ENCODE results near the gene KLF16.

The KLF16 gene

GRCh38 chr19:1841209-1841924 lies 22.0 kb downstream of the KLF16 start:
- no peaks in the 10 kb centered on the region for H3K9me3 Mint-ChIP-seq
- H3K36me3 Mint-ChIP-seq: peaks cover 5% of the 10 kb centered on the region
- DNase-seq (ENCODE audit: low spot score in 2 of 2) (no peak), ATAC-seq (ENCODE audit: low read depth) (no peak)
- H3K27me3 Mint-ChIP-seq: no peaks in the 10 kb centered on the region
- no peak overlapping the region for H3K4me3 Mint-ChIP-seq
- peak overlapping the region; percentile 35 for H3K27ac Mint-ChIP-seq
- peaks cover 33% of the 10 kb centered on the region for H3K4me1 Mint-ChIP-seq

DNA sequence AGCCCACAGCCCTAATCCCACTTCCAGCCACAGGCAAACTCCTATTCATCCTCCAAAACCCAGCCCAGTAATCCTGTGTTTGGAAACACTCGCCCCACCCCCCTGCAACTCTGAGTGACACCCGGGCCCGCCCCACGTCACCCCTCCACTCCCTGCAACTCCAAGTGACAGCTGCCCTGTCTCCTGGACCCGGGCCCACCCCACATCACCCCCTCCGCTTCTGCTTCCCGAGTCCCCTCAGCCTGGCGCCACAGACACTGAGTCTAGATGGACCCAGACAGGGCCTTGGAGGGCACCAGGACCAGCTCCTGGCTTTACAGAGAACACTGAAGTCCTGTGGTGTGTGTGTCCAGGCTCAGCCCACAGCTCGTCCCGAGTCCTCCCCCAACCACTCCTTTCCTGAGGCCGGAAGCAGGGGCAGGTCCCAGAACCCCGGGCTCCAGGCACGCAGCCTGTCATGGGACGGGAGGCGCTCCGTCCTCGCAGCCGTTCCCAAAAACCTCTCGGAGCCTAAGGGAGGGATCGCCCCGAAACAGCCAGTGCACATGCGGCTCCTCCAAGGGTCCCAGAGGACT lies 22.8 kb downstream of the KLF16 start:
- Mint-ChIP-seq H3K36me3 (peaks cover 5% of the 10 kb centered on the region), H3K9me3 (no peaks in the 10 kb centered on the region), H3K27ac (peak overlapping the region; percentile 24), H3K4me1 (peaks cover 29% of the 10 kb centered on the region), H3K4me3 (no peak overlapping the region), H3K27me3 (no peaks in the 10 kb centered on the region)
- DNase-seq (ENCODE audit: low spot score in 2 of 2) (no peak), ATAC-seq (ENCODE audit: low read depth) (no peak)

GRCh38 chr19:1839658-1840540 lies 23.5 kb downstream of the KLF16 start:
- DNase-seq (ENCODE audit: low spot score in 2 of 2) (no peak), ATAC-seq (ENCODE audit: low read depth) (no peak)
- H3K27ac Mint-ChIP-seq: peak overlapping the region; percentile 24
- peaks cover 28% of the 10 kb centered on the region for H3K4me1 Mint-ChIP-seq
- peaks cover 4% of the 10 kb centered on the region for H3K36me3 Mint-ChIP-seq
- H3K27me3 Mint-ChIP-seq: no peaks in the 10 kb centered on the region
- H3K4me3 Mint-ChIP-seq: no peak overlapping the region
- no peaks in the 10 kb centered on the region for H3K9me3 Mint-ChIP-seq

GRCh38 chr19:1837625-1838105 lies 25.7 kb downstream of the KLF16 start:
- no peak overlapping the region for H3K4me3 Mint-ChIP-seq
- H3K27ac Mint-ChIP-seq: no peak overlapping the region
- peak; percentile 71 for ATAC-seq (ENCODE audit: low read depth)
- no peaks in the 10 kb centered on the region for H3K9me3 Mint-ChIP-seq
- peaks cover 3% of the 10 kb centered on the region for H3K36me3 Mint-ChIP-seq
- H3K4me1 Mint-ChIP-seq: peaks cover 25% of the 10 kb centered on the region
- H3K27me3 Mint-ChIP-seq: no peaks in the 10 kb centered on the region
- DNase-seq (ENCODE audit: low spot score in 2 of 2): peak; percentile 67 to 82

DNA sequence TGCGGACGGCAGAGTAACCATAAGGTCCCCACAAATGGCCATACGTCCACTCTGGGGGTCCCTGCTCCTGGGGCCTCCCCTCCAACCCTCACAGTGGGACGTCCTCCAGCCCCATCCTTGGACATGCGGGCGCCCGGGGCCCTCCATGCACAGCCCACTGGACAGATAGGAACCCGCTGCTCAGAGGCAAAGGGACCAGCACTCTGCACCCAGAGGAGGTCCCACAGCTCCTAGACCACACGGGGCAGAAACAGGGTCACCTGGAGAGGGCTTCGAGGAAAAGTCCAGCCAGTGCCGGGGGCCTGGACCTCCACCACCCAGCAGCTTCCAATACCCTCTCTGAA lies 26.2 kb downstream of the KLF16 start:
- H3K27ac Mint-ChIP-seq: no peak overlapping the region
- DNase-seq (ENCODE audit: low spot score in 2 of 2) (no peak), ATAC-seq (ENCODE audit: low read depth) (no peak)
- no peaks in the 10 kb centered on the region for H3K27me3 Mint-ChIP-seq
- H3K4me3 Mint-ChIP-seq: no peak overlapping the region
- H3K36me3 Mint-ChIP-seq: peaks cover 3% of the 10 kb centered on the region
- H3K9me3 Mint-ChIP-seq: no peaks in the 10 kb centered on the region
- H3K4me1 Mint-ChIP-seq: peaks cover 25% of the 10 kb centered on the region

DNA sequence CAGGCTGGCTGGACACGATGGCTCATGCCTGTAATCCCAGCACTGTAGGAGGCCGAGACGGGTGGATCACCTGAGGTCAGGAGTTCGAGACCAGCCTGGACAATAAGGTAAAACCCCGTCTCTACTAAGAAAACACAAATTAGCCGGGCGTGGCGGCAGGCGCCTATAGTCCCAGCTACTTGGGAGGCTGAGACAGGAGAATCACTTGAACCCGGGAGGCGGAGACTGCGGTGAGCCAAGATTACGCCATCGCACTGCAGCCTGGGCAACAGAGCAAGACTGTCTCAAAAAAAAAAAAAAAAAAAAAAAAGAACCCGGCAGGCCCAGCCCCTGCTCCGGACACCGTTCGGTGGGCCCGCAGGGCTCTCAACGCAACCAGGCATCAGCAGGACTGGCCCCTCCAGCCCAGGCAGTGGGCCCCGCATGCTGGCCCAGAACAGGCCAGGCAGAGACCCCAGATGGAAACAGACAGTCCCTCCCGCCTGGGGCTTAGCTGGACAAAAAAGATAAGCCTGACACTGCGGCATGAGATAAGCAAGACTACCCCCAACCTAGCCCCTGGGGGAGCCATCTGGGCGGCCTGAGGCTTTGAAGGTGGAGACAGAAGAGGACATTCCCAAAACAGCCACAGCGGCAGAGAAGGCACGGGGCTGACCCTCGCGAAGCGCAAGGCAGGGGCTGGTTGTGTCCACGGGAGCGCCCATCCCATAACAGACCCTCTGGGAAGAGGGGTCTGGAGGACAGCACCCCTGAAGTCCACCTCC lies 26.7 kb downstream of the KLF16 start:
- ATAC-seq (ENCODE audit: low read depth): no peak
- no peak overlapping the region for H3K4me3 Mint-ChIP-seq
- no peak overlapping the region for H3K27ac Mint-ChIP-seq

DNA sequence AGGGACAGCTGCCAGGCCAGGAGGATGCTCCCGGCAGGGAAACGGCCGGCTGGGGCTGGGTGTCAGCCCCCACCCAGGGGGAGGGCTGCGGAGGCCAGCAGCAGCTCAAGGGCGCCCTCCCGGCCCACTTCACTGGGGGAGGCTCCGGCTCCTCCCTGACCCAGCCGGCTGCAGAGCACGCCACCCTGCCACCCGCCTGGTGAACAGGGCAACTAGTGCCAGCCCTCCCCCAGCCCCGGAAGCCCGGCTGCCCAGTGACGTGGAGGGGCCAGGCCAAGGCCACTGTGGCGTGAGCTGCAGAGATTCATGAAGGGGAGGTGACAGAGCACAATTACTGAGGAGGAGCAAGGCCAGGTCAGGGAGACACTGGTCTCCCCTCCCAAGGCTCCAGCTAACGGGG lies 29.8 kb downstream of the KLF16 start:
- no peak overlapping the region for H3K4me3 Mint-ChIP-seq
- ATAC-seq (ENCODE audit: low read depth) (no peak), DNase-seq (ENCODE audit: low spot score in 2 of 2) (no peak)
- no peaks in the 10 kb centered on the region for H3K27me3 Mint-ChIP-seq
- H3K4me1 Mint-ChIP-seq: peaks cover 7% of the 10 kb centered on the region
- H3K9me3 Mint-ChIP-seq: no peaks in the 10 kb centered on the region
- peaks cover 4% of the 10 kb centered on the region for H3K36me3 Mint-ChIP-seq
- peak overlapping the region; percentile 31 for H3K27ac Mint-ChIP-seq

More for the DNA sequence above, 26.7 kb downstream of the KLF16 start:
- DNase-seq (ENCODE audit: low spot score in 2 of 2): no peak
- H3K4me1 Mint-ChIP-seq: peaks cover 25% of the 10 kb centered on the region
- H3K36me3 Mint-ChIP-seq: peaks cover 3% of the 10 kb centered on the region
- no peaks in the 10 kb centered on the region for H3K27me3 Mint-ChIP-seq
- H3K9me3 Mint-ChIP-seq: no peaks in the 10 kb centered on the region

- H3K36me3 Mint-ChIP-seq: peaks cover 4% of the 10 kb centered on the region
- peaks cover 5% of the 10 kb centered on the region for H3K4me1 Mint-ChIP-seq
- H3K27ac Mint-ChIP-seq: no peak overlapping the region
- no peak overlapping the region for H3K4me3 Mint-ChIP-seq
- H3K27me3 Mint-ChIP-seq: no peaks in the 10 kb centered on the region
- DNase-seq (ENCODE audit: low spot score in 2 of 2): no peak
- ATAC-seq (ENCODE audit: low read depth): no peak
- H3K9me3 Mint-ChIP-seq: no peaks in the 10 kb centered on the region
These were observed 31.2 kb downstream of the KLF16 start for GRCh38 chr19:1832046-1832663.

- H3K36me3 Mint-ChIP-seq: peaks cover 7% of the 10 kb centered on the region
- DNase-seq (ENCODE audit: low spot score in 2 of 2): no peak
- H3K4me3 Mint-ChIP-seq: no peak overlapping the region
- H3K4me1 Mint-ChIP-seq: peaks cover 3% of the 10 kb centered on the region
- H3K9me3 Mint-ChIP-seq: no peaks in the 10 kb centered on the region
- no peaks in the 10 kb centered on the region for H3K27me3 Mint-ChIP-seq
- ATAC-seq (ENCODE audit: low read depth): no peak
- H3K27ac Mint-ChIP-seq: no peak overlapping the region
These were observed 32.4 kb downstream of the KLF16 start for GRCh38 chr19:1830978-1831377.

- no peak for DNase-seq (ENCODE audit: low spot score in 2 of 2)
- Mint-ChIP-seq H3K4me3 (no peak overlapping the region), H3K9me3 (no peaks in the 10 kb centered on the region), H3K36me3 (peaks cover 9% of the 10 kb centered on the region), H3K4me1 (peaks cover 5% of the 10 kb centered on the region), H3K27ac (no peak overlapping the region), H3K27me3 (no peaks in the 10 kb centered on the region)
- no peak for ATAC-seq (ENCODE audit: low read depth)
These were observed 32.8 kb downstream of the KLF16 start for GRCh38 chr19:1830568-1830967.

DNA sequence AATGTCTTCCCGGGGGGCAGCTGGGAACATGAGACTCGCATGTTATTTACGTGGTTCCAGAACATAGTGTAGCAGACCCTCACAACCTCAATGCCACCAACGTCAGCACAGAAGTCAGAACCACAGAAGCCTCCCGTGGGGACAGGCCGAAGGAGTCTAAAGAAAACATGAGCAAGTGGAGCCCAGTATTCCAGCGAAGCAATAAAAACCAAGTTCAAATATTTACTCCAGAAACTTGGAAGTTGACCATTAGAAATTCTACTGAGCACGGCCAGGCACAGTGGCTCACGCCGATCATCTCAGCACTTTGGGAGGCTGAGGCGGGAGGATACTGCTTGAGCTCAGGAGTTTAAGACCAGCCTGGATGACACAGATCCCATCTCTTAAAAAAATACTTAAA lies 33.4 kb downstream of the KLF16 start:
- no peaks in the 10 kb centered on the region for H3K9me3 Mint-ChIP-seq
- no peaks in the 10 kb centered on the region for H3K27me3 Mint-ChIP-seq
- no peak for ATAC-seq (ENCODE audit: low read depth)
- H3K4me3 Mint-ChIP-seq: no peak overlapping the region
- peaks cover 9% of the 10 kb centered on the region for H3K36me3 Mint-ChIP-seq
- no peak for DNase-seq (ENCODE audit: low spot score in 2 of 2)
- no peak overlapping the region for H3K27ac Mint-ChIP-seq
- peaks cover 5% of the 10 kb centered on the region for H3K4me1 Mint-ChIP-seq

DNA sequence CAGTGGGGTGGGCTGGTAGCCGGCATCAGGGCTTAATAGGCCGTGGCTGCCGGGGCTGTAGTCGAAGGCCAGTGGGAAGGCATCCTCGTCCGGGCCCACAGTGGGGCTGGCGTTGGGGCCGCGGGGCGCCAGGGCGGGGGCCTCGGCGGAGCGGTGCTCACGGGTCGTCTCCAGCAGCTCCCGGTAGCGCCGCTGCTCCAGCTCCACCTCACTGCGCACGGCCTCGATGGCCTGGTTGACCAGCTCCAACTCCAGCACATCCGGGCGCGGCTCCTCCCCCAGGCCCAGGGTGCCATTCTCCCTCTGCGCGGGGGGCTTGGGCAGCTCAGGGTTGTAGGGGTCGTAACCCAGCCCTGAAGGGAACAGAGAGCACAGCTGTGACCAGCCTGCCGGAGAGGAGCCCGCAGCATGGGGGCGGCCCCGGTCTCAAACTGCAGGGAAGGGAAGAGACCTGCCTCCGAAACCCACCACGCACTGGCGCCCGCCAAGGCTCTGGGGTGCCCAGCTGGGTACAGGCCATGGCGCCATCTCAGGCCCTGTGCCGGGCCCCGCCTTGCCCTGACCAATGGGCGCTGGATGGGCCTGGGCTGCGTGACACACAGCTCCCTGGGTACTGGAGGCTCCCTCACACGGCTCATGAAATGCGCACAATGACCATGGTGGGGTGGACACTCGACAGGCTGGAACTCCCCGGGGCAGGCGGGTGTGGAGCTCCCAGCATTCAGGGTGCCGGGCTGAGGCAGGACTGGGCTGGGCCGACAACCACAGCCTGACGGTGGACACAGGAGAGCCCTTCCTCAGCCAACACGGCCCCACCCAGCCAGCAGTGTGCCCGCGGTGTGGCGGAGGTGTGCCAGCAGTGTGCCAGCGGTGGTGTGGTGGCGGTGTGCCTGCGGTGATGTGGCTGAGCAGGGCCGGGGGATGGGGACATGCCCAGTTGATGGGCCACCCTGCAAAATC lies 34.8 kb downstream of the KLF16 start:
- Mint-ChIP-seq H3K27ac (no peak overlapping the region), H3K9me3 (no peaks in the 10 kb centered on the region), H3K36me3 (peaks cover 12% of the 10 kb centered on the region), H3K27me3 (no peaks in the 10 kb centered on the region), H3K4me1 (peaks cover 5% of the 10 kb centered on the region), H3K4me3 (no peak overlapping the region)
- ATAC-seq (ENCODE audit: low read depth): no peak
- DNase-seq (ENCODE audit: low spot score in 2 of 2): no peak
